Tibial artery (tissue), 4 donors: ENCODE results near the gene IFT27.

Experiments used
- DNase-seq, 2 donors: peaks; one replicate each; pipeline ENCODE4 v3.0.0-alpha.2; 2019
- H3K27ac ChIP-seq, 2 donors: fragments of 200-600 bp; sonication (generic) in 1 of 2; 1 replicate in 1 of 2; 2 replicates in 1 of 2; pipeline ENCODE4 v1.5.1; 2018 to 2019; ENCODE audit warnings: mild to moderate bottlenecking in 1 of 2
- H3K27me3 ChIP-seq, 2 donors: fragments of 200-600 bp; sonication (generic) in 1 of 2; one replicate each; pipeline versions ENCODE4 v1.5.1 to v1.6.0; 2016 to 2019
- H3K36me3 ChIP-seq, 3 donors: fragments of 200-600 bp; sonication (generic) in 2 of 3; one replicate each; pipeline ENCODE4 v1.5.1; 2016 to 2019; ENCODE audit warnings: mild to moderate bottlenecking in 2 of 3
- H3K4me1 ChIP-seq, 4 donors: fragments of 200-600 bp; sonication (generic) in 2 of 4; 1 replicate in 3 of 4; 2 replicates in 1 of 4; pipeline ENCODE4 v1.5.1; 2016 to 2019
- H3K4me3 ChIP-seq, 2 donors: fragments of 200-600 bp; sonication (generic) in 1 of 2; 1 replicate in 1 of 2; 2 replicates in 1 of 2; pipeline ENCODE4 v1.5.1; 2018 to 2019; ENCODE audit warnings: mild to moderate bottlenecking in 2 of 2
- H3K9me3 ChIP-seq, 3 donors: fragments of 200-600 bp; sonication (generic) in 1 of 3; one replicate each; pipeline ENCODE4 v1.5.1; 2016 to 2019
- CTCF ChIP-seq, 2 experiments: fragments of 200-600 bp in 1 of 2; fragments of 450-650 bp in 1 of 2; IDR thresholded peaks; one replicate each; pipeline ENCODE4 v1.5.1; 2017 to 2019; ENCODE audit warnings: antibody characterized with exemption in 2 of 2, mild to moderate bottlenecking in 1 of 2, moderate library complexity in 1 of 2
- intact Hi-C: fragments of 100-400 bp; cut with DNase I; formaldehyde crosslinking; loops from one replicate; pipeline ENCODE4 v1.15.0; 2023; ENCODE audit warnings: low total_unique reads

IFT27 gene

GRCh38 chr22:36768616-36769015 is 7.3 kb downstream of the IFT27 start:
- no peaks in the 10 kb centered on the region for H3K9me3 ChIP-seq
- no peak overlapping the region for H3K4me3 ChIP-seq
- intact Hi-C loops, result loop anchor here (10.0 kb wide), 1 partner anchor 224 kb away; no protein-coding TSS in a partner anchor
- H3K4me1 ChIP-seq, result no peaks in the 10 kb centered on the region
- no peak overlapping the region for H3K27ac ChIP-seq
- no peak for TF ChIP-seq CTCF (IDR thresholded peaks at IDR 0.05)
- peaks cover 0 to 39% (median 13%) of the 10 kb centered on the region in 3 donors for H3K36me3 ChIP-seq
- H3K27me3 ChIP-seq, result no peaks in the 10 kb centered on the region
- peak in 1 of 2 donors; percentile 27 for DNase-seq

GRCh38 chr22:36768141-36768540 is 7.8 kb downstream of the IFT27 start:
- Histone ChIP-seq H3K27ac (no peak overlapping the region), H3K4me1 (no peaks in the 10 kb centered on the region), H3K27me3 (no peaks in the 10 kb centered on the region), H3K4me3 (no peak overlapping the region), H3K9me3 (no peaks in the 10 kb centered on the region), H3K36me3 (peaks cover 0 to 44% (median 14%) of the 10 kb centered on the region in 3 donors)
- TF ChIP-seq CTCF (IDR thresholded peaks at IDR 0.05), result no peak
- intact Hi-C loops, result loop anchor here (10.0 kb wide), 1 partner anchor 223 kb away; no protein-coding TSS in a partner anchor
- peak in 1 of 2 donors; percentile 11 for DNase-seq

- peak in 1 of 2 donors; percentile 34 for DNase-seq
- H3K27ac ChIP-seq, result no peak overlapping the region
- intact Hi-C loops, result loop anchor here (10.0 kb wide), 1 partner anchor 222 kb away; no protein-coding TSS in a partner anchor
- no peak for TF ChIP-seq CTCF (IDR thresholded peaks at IDR 0.05)
- no peaks in the 10 kb centered on the region for H3K9me3 ChIP-seq
- H3K4me1 ChIP-seq, result no peaks in the 10 kb centered on the region
- no peak overlapping the region for H3K4me3 ChIP-seq
- peaks cover 0 to 53% (median 16%) of the 10 kb centered on the region in 3 donors for H3K36me3 ChIP-seq
- no peaks in the 10 kb centered on the region for H3K27me3 ChIP-seq
Measured at GRCh38 chr22:36767035-36767775, 8.7 kb downstream of the IFT27 start.

GRCh38 chr22:36765943-36766450 is 9.9 kb downstream of the IFT27 start:
- no peak for TF ChIP-seq CTCF (IDR thresholded peaks at IDR 0.05)
- Histone ChIP-seq H3K36me3 (peaks cover 0 to 58% (median 20%) of the 10 kb centered on the region in 3 donors), H3K27ac (no peak overlapping the region), H3K4me1 (no peaks in the 10 kb centered on the region), H3K9me3 (no peaks in the 10 kb centered on the region), H3K27me3 (no peaks in the 10 kb centered on the region), H3K4me3 (no peak overlapping the region)
- intact Hi-C loops, result loop anchor here (10.0 kb wide), 1 partner anchor 221 kb away; no protein-coding TSS in a partner anchor
- peak in 1 of 2 donors; percentile 24 for DNase-seq

GRCh38 chr22:36765131-36765942 is 10.6 kb downstream of the IFT27 start:
- Histone ChIP-seq H3K27me3 (no peaks in the 10 kb centered on the region), H3K36me3 (peaks cover 0 to 63% (median 20%) of the 10 kb centered on the region in 3 donors), H3K4me3 (no peak overlapping the region), H3K4me1 (no peaks in the 10 kb centered on the region), H3K9me3 (no peaks in the 10 kb centered on the region), H3K27ac (no peak overlapping the region)
- peak in 1 of 2 donors; percentile 24 for DNase-seq
- intact Hi-C loops, result loop anchor here (10.0 kb wide), 1 partner anchor 221 kb away; no protein-coding TSS in a partner anchor
- no peak for TF ChIP-seq CTCF (IDR thresholded peaks at IDR 0.05)
